Right cardiac atrium (tissue), 5 donors: Measurements from ENCODE around the gene IPPK. TPM values are rescaled to one million over a fixed set of nuclear protein-coding genes. Genes with fewer than 3 reads are reported as not detected.
A peak's percentile ranks its signal among the peaks of the same experiment; 100 is the strongest.
"Not testable (repeated sequence)": the region's sequence is repeated elsewhere in the genome, so short reads cannot be mapped to it uniquely, and the experiment has no call there.

Experiments
- ATAC-seq, 2 donors: fragments of 200-7000 bp; cut with Tn5 transposase; one replicate each; pipeline versions ENCODE4 v1.8.0 to v1.9.1; 2020; ENCODE audit warnings: moderate library complexity in 2 of 2, mild to moderate bottlenecking in 1 of 2
- DNase-seq, 3 donors: peaks; one replicate each; pipeline ENCODE4 v3.0.0-alpha.2; 2020
- H3K27ac ChIP-seq: one replicate; pipeline ENCODE4 v1.5.1; 2013; ENCODE audit warnings: mild to moderate bottlenecking, low read length, control low read depth, moderate library complexity
- H3K27me3 ChIP-seq: one replicate; pipeline ENCODE4 v1.6.1; 2013; ENCODE audit not compliant: control insufficient read depth, insufficient read depth
- H3K4me1 ChIP-seq: one replicate; pipeline ENCODE4 v1.6.1; 2013; ENCODE audit warnings: low read length; ENCODE audit not compliant: control insufficient read depth, insufficient read depth
- H3K4me3 ChIP-seq: one replicate; pipeline ENCODE4 v1.5.1; 2013; ENCODE audit warnings: low read length, control low read depth
- H3K9me3 ChIP-seq: one replicate; pipeline ENCODE4 v1.6.1; 2013; ENCODE audit warnings: low read length; ENCODE audit not compliant: control insufficient read depth
- WGBS: extraction: QIAGEN DNeasy Blood & Tissue Kit; methylation state at CpG from one replicate; pipeline ENCODE4 v1.1.7; 2013; 5-methylcytosine and 5-hydroxymethylcytosine counted together
- intact Hi-C, 4 donors: fragments of 100-400 bp; cut with DNase I; formaldehyde crosslinking; loops; one replicate each; pipeline versions ENCODE4 v1.11.0 to v1.14.0; 2022 to 2023
- polyA plus RNA-seq: library from polyadenylated mRNA; stranded (reverse); fragments of 200-250 nt; gene quantifications from one replicate; pipeline ENCODE4 v1.2.3, GENCODE V29; 2013
- total RNA-seq, 4 donors: library from RNA; stranded (reverse); fragmentation: NEBNext Ultra II Directional; extraction: Animal tissue kit (Norgen Biotek cat#: 25700); gene quantifications; one replicate each; pipeline ENCODE4 v1.2.1, GENCODE V29; 2021
- donor health status: healthy with polysubstance abuse.
- donor health status: DM: no; HTN: yes; CAD: no.
- donor health status: DM: no; HTN: no; CAD: no.
- donor health status: DM: no; HTN: yes; CAD: no; lungs with severe emphysema.
- donor health status: DM: yes; HTN: yes; CAD: no.

IPPK gene
- total and polyA plus RNA-seq, 5 donors = 8.6 to 20.9 (median 11.3) TPM

DNA sequence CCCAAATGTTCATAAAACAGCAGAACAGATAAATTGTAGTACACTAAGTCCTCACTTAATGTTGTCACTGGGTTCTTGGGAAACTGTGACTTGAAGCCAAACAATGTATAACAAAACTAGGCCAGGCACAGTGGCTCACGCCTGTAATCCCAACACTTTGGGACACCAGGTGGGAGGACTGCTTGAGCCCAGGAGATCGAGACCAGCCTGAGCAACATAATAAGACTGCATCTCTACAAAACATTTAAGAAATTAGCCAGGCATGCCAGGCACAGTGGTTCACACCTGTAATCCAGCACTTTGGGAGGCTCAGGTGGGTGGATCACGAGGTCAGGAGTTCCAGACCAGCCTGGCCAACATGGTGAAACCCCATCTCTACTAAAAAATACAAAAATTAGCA, 46.0 kb downstream of the IPPK start:
- H3K9me3 ChIP-seq, DNase-seq, H3K4me1 ChIP-seq, intact Hi-C loops, H3K4me3 ChIP-seq, H3K27ac ChIP-seq, H3K27me3 ChIP-seq, ATAC-seq: not testable (repeated sequence)
- 98% methylated on average over 3 of the region's 3 CpGs for WGBS

DNA sequence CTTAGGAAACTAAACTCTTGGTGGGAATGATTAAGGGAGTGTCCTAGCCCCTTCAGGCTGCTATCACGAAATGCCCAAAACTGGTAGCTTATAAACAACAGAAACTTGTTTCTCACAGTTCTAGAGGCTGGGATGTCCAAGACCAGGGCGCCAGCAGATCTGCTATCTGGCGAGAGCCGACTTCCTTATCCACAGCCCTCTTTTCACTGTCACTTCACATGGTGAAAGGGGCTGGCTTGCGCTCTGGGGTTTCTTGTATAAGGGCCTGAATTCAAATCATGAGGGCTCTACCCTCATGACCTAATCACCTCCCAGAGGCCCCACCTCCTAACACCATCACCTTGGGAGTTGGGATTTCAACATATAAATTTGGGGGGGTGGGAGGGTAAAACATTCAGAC, 49.1 kb downstream of the IPPK start:
- intact Hi-C loops = no loop called here
- peaks cover 2% of the 10 kb centered on the region for H3K4me1 ChIP-seq
- no peaks in the 10 kb centered on the region for H3K27me3 ChIP-seq
- DNase-seq (peak in 1 of 3 donors; percentile 83), ATAC-seq (peak in 1 of 2 donors; percentile 70)
- H3K4me3 ChIP-seq = no peak overlapping the region
- H3K9me3 ChIP-seq = no peaks in the 10 kb centered on the region
- 70% methylated on average over 5 of the region's 5 CpGs for WGBS
- H3K27ac ChIP-seq = no peak overlapping the region

DNA sequence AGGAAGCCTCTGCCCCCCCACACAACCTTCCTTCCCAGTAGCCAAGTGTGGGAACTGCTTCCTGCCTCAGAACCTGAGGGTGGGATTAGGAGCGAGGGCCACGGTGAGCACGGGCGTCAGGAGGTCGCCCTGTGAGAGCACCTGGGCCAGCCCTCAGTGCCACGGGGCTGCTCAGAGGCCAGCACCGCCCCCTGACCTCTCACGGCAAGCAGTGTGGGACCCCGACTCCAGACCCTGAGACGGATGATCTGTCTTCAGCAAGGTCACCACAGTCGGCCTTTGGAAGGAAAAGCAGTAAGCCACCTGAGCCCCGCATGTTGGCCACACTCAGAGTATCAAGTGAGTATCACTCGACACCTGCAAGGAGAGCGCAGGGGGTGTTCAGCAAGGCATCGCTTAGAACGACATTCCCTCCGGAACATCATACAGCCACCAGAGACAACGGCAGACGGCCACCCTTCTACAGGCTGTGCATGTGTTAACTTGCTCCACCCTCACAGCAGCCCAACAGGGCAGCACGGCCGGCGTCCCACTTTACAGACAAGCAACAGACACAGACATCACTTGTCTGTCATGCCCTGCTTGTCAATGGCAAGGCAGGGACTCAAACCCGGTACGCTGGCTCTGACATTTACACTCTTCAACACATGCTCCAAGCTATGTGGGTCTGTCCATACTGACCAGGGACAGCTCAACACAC, 50.2 kb downstream of the IPPK start:
- DNase-seq (no peak), ATAC-seq (peak in 1 of 2 donors; percentile 4)
- 85% methylated on average over 24 of the region's 24 CpGs for WGBS
- no peak overlapping the region for H3K4me3 ChIP-seq
- no peaks in the 10 kb centered on the region for H3K27me3 ChIP-seq
- H3K4me1 ChIP-seq = peaks cover 2% of the 10 kb centered on the region
- H3K27ac ChIP-seq = no peak overlapping the region
- no peaks in the 10 kb centered on the region for H3K9me3 ChIP-seq
- intact Hi-C loops = no loop called here

DNA sequence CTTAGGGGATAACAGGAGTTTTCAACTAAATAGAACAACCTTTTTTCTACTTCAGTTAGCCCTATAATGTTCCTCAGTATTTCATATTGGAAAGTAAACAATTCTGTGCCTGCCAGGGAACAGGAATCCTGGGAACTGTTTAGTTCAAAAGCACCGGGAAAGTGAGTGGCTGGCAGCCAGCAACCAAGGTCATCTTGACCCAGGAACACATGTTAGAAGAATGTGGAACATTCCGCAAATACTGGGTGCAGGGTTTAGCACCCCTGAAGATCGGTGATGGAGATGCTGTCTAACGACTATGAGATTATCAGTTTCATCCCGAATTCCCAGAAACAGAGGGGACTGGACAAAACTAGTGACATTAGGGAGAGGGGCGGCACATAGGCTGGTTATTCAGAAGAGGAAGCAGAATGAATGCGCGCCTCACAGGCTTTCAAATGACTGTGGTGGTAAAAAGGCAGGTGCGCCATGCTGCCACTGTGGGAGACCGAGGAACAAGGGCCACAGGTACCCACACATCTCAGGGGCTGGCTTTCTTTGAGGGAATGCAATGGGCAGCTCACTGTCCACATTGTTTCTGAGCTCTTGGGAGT, 51.2 kb downstream of the IPPK start:
- H3K4me3 ChIP-seq = no peak overlapping the region
- H3K27me3 ChIP-seq = no peaks in the 10 kb centered on the region
- WGBS = 77% methylated on average over 10 of the region's 10 CpGs
- no peak overlapping the region for H3K27ac ChIP-seq
- H3K9me3 ChIP-seq = no peaks in the 10 kb centered on the region
- ATAC-seq (no peak), DNase-seq (peak in 1 of 3 donors; percentile 78)
- H3K4me1 ChIP-seq = peaks cover 2% of the 10 kb centered on the region
- intact Hi-C loops = no loop called here

DNA sequence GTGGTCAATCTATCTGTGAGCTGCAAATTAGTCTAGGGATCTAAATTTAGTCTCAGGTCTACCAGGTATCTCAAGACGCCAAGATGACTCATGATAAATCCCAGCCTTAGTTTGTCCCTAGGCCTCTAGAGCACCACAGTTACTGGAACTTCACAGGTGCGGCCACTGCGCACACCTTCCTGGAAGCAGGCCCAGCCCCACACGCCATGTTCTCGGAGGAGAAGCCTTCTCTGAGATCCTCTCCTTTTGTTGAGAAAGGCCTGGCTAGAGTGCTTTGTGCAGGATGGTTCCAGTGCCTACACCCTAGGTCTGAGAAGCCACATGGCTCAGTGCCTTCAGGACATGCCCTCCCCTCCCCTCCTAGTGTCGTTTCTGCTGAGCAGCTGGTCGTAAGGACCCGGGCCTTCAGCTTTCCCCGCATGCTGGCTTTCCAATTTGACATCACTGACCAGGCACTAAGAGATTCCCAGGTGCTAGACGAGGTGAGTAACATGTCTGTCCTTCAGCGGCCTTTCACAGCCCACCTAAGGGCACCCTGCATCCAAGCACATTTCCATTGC, 51.9 kb downstream of the IPPK start:
- H3K9me3 ChIP-seq = no peaks in the 10 kb centered on the region
- H3K27me3 ChIP-seq = no peaks in the 10 kb centered on the region
- WGBS = 87% methylated on average over 11 of the region's 11 CpGs
- intact Hi-C loops = no loop called here
- no peak overlapping the region for H3K4me3 ChIP-seq
- ATAC-seq (no peak), DNase-seq (no peak)
- H3K4me1 ChIP-seq = peaks cover 2% of the 10 kb centered on the region
- no peak overlapping the region for H3K27ac ChIP-seq

DNA sequence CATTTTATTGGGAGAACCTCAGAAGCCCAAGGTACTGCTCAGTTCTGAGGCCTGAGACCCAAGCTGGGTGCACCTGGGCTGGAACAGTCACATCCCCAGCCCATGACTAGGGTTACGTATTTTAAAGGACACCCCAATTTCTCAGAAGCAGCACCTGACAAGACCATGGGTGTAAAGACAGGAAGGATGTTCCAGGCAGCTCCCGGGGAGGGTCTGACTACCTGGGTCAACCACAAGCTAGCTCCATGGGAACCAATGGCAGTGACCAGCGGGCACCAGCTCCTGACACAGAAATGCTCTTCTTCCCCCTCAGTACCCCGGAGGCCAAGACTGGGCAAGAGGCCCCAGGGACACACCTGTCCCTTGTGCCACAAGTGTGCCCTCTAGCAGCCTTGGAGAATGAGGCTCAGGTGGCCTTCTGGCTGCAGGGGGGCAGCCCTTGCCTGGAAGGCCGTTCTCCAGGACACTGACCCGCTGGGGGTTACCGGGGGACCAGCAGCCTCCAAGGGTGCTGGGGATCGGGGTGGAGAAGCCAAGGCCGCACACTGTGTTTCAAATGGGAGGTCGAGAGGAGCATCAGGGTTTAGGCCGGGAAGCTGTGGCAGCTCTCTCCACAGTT, 52.6 kb downstream of the IPPK start:
- ATAC-seq (no peak), DNase-seq (no peak)
- no peak overlapping the region for H3K27ac ChIP-seq
- 91% methylated on average over 11 of the region's 11 CpGs for WGBS
- H3K4me1 ChIP-seq = peaks cover 2% of the 10 kb centered on the region
- no peaks in the 10 kb centered on the region for H3K9me3 ChIP-seq
- H3K4me3 ChIP-seq = no peak overlapping the region
- intact Hi-C loops = no loop called here
- H3K27me3 ChIP-seq = no peaks in the 10 kb centered on the region

DNA sequence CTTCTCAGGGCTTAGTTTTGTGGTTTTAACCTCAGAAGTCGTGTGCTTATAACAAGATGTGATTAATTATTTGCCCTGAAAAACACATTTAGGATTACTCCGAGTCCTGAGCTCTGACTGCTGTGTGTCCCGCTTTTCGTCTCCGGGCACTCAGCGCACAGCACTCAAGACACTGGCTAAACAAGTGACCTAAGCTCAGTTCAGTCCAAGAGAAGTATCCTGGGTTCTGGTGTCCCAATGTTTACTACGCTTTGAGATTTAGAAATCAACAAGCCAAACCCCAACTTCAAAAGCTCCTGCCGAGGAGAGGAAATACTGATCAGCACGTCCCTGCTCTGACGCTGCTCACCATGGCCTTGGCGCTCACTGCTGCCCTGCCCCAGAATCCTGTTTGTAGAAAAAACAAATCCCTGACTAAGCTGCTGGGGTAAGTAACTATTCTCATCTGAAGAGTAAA, 53.2 kb downstream of the IPPK start:
- Histone ChIP-seq H3K4me1 (peaks cover 2% of the 10 kb centered on the region), H3K9me3 (no peaks in the 10 kb centered on the region), H3K27ac (no peak overlapping the region), H3K27me3 (no peaks in the 10 kb centered on the region), H3K4me3 (no peak overlapping the region)
- ATAC-seq (peak in 1 of 2 donors; percentile 71), DNase-seq (peak in 1 of 3 donors; percentile 47)
- intact Hi-C loops = no loop called here
- WGBS = 75% methylated on average over 11 of the region's 11 CpGs

DNA sequence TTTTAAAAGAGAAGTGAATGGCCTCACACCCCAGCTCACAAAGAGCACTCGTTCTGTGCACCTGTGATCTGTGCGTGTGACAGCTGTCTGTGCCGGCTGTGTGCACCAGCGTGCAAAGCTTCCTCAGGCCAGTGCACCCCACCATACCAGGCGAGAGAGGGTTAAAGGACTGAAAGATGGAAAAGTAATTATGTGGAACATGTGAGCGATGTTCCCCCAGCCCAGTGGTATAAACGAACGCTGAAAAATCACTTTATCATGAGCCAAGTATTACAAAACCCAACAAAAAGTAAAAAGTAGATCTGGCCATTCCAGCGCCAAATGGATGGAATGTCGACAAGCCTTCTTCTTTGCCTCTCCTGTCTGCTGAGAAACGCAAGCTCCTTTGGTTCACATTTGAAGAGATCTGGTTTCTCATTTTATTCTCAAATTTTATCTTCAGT, 53.7 kb downstream of the IPPK start:
- Histone ChIP-seq H3K4me3 (no peak overlapping the region), H3K4me1 (peaks cover 2% of the 10 kb centered on the region), H3K9me3 (no peaks in the 10 kb centered on the region), H3K27me3 (no peaks in the 10 kb centered on the region), H3K27ac (no peak overlapping the region)
- no peak for DNase-seq
- intact Hi-C loops = no loop called here
- ATAC-seq = no peak
- WGBS = 71% methylated on average over 11 of the region's 11 CpGs

DNA sequence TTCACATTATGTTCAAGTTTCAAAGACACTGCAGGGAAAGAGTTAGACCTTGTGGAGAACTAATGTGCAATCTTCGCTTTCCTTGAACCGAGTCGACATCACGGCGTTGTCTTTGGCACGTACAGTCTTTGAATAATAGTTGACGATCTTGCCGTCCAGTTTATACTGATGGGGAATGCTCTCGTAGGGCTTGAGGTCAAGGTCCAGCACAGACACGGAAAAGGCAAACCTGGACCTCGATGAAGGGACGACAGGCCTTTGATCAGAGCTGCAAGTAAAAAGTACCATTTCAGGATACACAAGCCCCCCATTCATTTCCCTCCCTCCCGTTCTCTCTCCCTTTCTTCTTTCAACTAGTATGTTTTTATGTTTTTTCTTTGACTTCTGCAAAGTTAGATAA, 54.1 kb downstream of the IPPK start:
- Histone ChIP-seq H3K27ac (no peak overlapping the region), H3K4me1 (peaks cover 2% of the 10 kb centered on the region), H3K27me3 (no peaks in the 10 kb centered on the region), H3K4me3 (no peak overlapping the region), H3K9me3 (no peaks in the 10 kb centered on the region)
- DNase-seq (no peak), ATAC-seq (no peak)
- intact Hi-C loops = no loop called here
- WGBS = 81% methylated on average over 13 of the region's 13 CpGs

DNA sequence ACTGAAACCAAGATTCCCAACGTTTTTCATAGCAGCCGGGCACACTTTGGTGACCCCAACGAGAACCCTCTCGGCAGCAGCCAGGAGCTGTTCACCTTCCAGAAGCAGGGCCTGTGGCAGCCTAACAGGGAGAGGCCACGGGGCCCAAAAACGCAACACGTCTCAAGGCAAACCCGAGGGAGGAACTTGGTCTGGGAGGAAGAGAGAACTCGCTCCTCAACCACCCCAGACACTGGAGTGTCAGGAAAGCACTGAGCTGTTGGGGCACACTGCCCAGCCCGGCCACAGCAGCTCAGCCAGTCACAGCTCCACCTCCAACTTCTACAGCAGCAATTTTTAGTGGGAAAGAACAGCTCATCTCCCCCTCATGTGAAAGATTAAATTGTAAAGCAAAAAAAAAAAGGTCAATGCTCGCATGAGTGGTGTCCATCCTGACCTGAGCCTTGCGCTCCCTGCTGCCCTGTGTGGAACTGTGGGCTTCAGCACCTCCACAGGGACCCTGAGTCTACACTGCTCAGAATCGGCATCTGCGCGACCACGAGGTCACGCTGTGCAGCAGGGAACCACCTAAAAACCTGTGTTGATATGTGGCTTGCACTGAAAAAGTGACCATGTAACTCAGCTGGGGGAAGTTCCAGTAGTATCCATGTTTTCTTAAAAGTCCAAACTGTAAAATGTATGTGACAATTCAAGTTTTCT, 55.0 kb downstream of the IPPK start:
- Histone ChIP-seq H3K27me3 (no peaks in the 10 kb centered on the region), H3K4me3 (no peak overlapping the region), H3K9me3 (no peaks in the 10 kb centered on the region), H3K27ac (no peak overlapping the region), H3K4me1 (no peaks in the 10 kb centered on the region)
- DNase-seq = no peak
- 84% methylated on average over 17 of the region's 17 CpGs for WGBS
- intact Hi-C loops = no loop called here
- no peak for ATAC-seq

DNA sequence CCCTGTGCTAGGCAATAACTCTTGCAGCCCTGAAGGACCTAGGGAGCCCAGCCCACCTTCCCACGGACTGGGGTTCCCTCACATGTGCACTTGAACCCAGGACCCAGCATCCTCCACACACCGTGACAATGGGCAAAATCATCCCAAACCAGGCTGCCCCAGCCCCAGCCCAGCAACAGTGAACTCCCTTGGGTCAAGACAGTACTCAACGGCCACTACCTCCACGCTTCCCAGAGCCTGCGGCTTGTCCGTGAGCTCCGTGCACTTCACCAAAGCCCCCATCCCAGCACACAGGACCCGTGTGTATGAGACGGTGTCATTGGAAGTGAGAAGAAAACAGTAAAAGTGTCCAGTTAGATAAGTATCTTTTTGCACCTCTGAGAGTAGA, 55.8 kb downstream of the IPPK start:
- Histone ChIP-seq H3K27ac (no peak overlapping the region), H3K9me3 (no peaks in the 10 kb centered on the region), H3K4me3 (no peak overlapping the region), H3K4me1 (peaks cover under 1% of the 10 kb centered on the region), H3K27me3 (no peaks in the 10 kb centered on the region)
- intact Hi-C loops = no loop called here
- DNase-seq = no peak
- no peak for ATAC-seq
- WGBS = 95% methylated on average over 9 of the region's 9 CpGs
